ENCODE results near the gene CDR2. TPM values are rescaled to one million over a fixed set of nuclear protein-coding genes. Genes with fewer than 3 reads are reported as not detected.

The CDR2 gene
- polyA plus RNA-seq, 4 donors, result 14.2 to 50.3 (median 45.4) TPM

- Histone ChIP-seq H3K4me1 (ENCODE audit: control insufficient read depth in 3 of 3, insufficient read depth in 2 of 3, low read depth in 1 of 3, low read length in 2 of 3) (no peaks in the 10 kb centered on the region), H3K9me3 (ENCODE audit: control insufficient read depth in 2 of 2, insufficient read depth in 1 of 2, low read depth in 1 of 2, low read length in 1 of 2) (peaks cover 0 to 24% of the 10 kb centered on the region in 2 donors), H3K4me3 (ENCODE audit: low read depth in 1 of 3, low read length in 3 of 3) (no peak overlapping the region), H3K36me3 (ENCODE audit: control insufficient read depth in 3 of 3, insufficient read depth in 2 of 3, low read depth in 1 of 3, low read length in 3 of 3) (peaks cover 7 to 18% (median 8%) of the 10 kb centered on the region in 3 donors), H3K27me3 (ENCODE audit: control insufficient read depth in 3 of 3, insufficient read depth in 3 of 3, low read length in 3 of 3) (no peaks in the 10 kb centered on the region), H3K27ac (ENCODE audit: low read depth in 1 of 3, low read length in 2 of 3) (no peak overlapping the region)
- FAIRE-seq (no peak), DNase-seq (no peak)
- 95 to 96% (median 96%) methylated on average over 2 of the region's 2 CpGs for WGBS, 3 donors
These were observed 32.3 kb downstream of the CDR2 start for GRCh38 chr16:22342082-22342481.

- no peak for FAIRE-seq
- no peaks in the 10 kb centered on the region for H3K27me3 ChIP-seq (ENCODE audit: control insufficient read depth in 3 of 3, insufficient read depth in 3 of 3, low read length in 3 of 3)
These were observed 33.5 kb downstream of the CDR2 start for GRCh38 chr16:22340945-22341344.

GRCh38 chr16:22337849-22338635 is 36.4 kb downstream of the CDR2 start:
- Histone ChIP-seq H3K36me3 (ENCODE audit: control insufficient read depth in 3 of 3, insufficient read depth in 2 of 3, low read depth in 1 of 3, low read length in 3 of 3) (peaks cover 5 to 19% (median 10%) of the 10 kb centered on the region in 3 donors), H3K27me3 (ENCODE audit: control insufficient read depth in 3 of 3, insufficient read depth in 3 of 3, low read length in 3 of 3) (no peaks in the 10 kb centered on the region), H3K9me3 (ENCODE audit: control insufficient read depth in 2 of 2, insufficient read depth in 1 of 2, low read depth in 1 of 2, low read length in 1 of 2) (peaks cover 0 to 37% of the 10 kb centered on the region in 2 donors), H3K27ac (ENCODE audit: low read depth in 1 of 3, low read length in 2 of 3) (no peak overlapping the region), H3K4me3 (ENCODE audit: low read depth in 1 of 3, low read length in 3 of 3) (no peak overlapping the region), H3K4me1 (ENCODE audit: control insufficient read depth in 3 of 3, insufficient read depth in 2 of 3, low read depth in 1 of 3, low read length in 2 of 3) (no peaks in the 10 kb centered on the region)
- DNase-seq (no peak), FAIRE-seq (no peak)
- 94 to 96% (median 96%) methylated on average over 4 of the region's 4 CpGs for WGBS, 3 donors

More at GRCh38 chr16:22340945-22341344, 33.5 kb downstream of the CDR2 start:
- Histone ChIP-seq H3K4me3 (ENCODE audit: low read depth in 1 of 3, low read length in 3 of 3) (no peak overlapping the region), H3K36me3 (ENCODE audit: control insufficient read depth in 3 of 3, insufficient read depth in 2 of 3, low read depth in 1 of 3, low read length in 3 of 3) (peaks cover under 1 to 16% (median 4%) of the 10 kb centered on the region in 3 donors), H3K9me3 (ENCODE audit: control insufficient read depth in 2 of 2, insufficient read depth in 1 of 2, low read depth in 1 of 2, low read length in 1 of 2) (peaks cover 0 to 30% of the 10 kb centered on the region in 2 donors), H3K4me1 (ENCODE audit: control insufficient read depth in 3 of 3, insufficient read depth in 2 of 3, low read depth in 1 of 3, low read length in 2 of 3) (no peaks in the 10 kb centered on the region), H3K27ac (ENCODE audit: low read depth in 1 of 3, low read length in 2 of 3) (no peak overlapping the region)
- DNase-seq, result no peak

DNA sequence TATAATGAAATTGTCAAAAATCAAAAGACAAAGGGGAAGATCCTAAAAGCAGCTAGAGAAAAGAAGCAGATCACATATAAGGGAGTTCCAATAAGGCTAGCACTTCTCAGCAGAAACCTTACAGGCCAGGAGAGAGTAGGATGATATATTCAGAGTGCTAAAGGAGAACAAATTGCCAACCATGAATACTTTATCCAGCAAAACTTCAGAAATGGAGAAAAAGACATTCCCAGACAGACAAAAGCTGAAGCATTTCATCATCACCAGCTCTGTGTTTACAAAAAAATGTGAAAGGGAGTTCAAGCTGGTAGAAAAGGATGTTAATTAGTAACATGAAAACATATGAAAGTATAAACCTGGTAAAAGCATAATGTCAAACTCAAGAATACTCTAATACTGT is 37.4 kb downstream of the CDR2 start:
- peaks cover 6 to 19% (median 13%) of the 10 kb centered on the region in 3 donors for H3K36me3 ChIP-seq (ENCODE audit: control insufficient read depth in 3 of 3, insufficient read depth in 2 of 3, low read depth in 1 of 3, low read length in 3 of 3)

DNA sequence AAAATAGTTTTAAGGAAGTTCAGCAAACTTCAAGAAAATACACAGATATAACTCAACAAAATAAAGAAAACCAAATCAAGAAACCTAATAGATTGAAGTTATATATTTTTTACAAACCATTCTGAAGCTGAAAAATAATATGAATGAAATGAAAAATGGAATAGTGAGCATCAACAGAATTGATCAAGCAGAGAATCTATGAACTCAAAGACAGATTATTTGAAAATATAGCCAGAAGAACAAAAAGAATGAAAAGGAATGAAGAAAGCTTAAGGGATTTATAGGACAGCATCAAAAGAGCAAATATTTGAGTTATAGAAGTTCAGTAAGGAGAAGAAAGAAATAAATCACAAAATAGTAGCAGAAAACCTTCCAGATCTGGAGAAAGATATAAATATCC is 37.8 kb downstream of the CDR2 start:
- no peak for DNase-seq
- Histone ChIP-seq H3K27ac (ENCODE audit: low read depth in 1 of 3, low read length in 2 of 3) (no peak overlapping the region), H3K4me1 (ENCODE audit: control insufficient read depth in 3 of 3, insufficient read depth in 2 of 3, low read depth in 1 of 3, low read length in 2 of 3) (no peaks in the 10 kb centered on the region), H3K36me3 (ENCODE audit: control insufficient read depth in 3 of 3, insufficient read depth in 2 of 3, low read depth in 1 of 3, low read length in 3 of 3) (peaks cover 6 to 19% (median 17%) of the 10 kb centered on the region in 3 donors), H3K9me3 (ENCODE audit: control insufficient read depth in 2 of 2, insufficient read depth in 1 of 2, low read depth in 1 of 2, low read length in 1 of 2) (peaks cover 0 to 34% of the 10 kb centered on the region in 2 donors), H3K27me3 (ENCODE audit: control insufficient read depth in 3 of 3, insufficient read depth in 3 of 3, low read length in 3 of 3) (no peaks in the 10 kb centered on the region), H3K4me3 (ENCODE audit: low read depth in 1 of 3, low read length in 3 of 3) (no peak overlapping the region)
- FAIRE-seq, result no peak

More for the DNA sequence above, 37.4 kb downstream of the CDR2 start:
- DNase-seq (no peak), FAIRE-seq (no peak)
- Histone ChIP-seq H3K4me1 (ENCODE audit: control insufficient read depth in 3 of 3, insufficient read depth in 2 of 3, low read depth in 1 of 3, low read length in 2 of 3) (no peaks in the 10 kb centered on the region), H3K27ac (ENCODE audit: low read depth in 1 of 3, low read length in 2 of 3) (no peak overlapping the region), H3K9me3 (ENCODE audit: control insufficient read depth in 2 of 2, insufficient read depth in 1 of 2, low read depth in 1 of 2, low read length in 1 of 2) (peaks cover 0 to 37% of the 10 kb centered on the region in 2 donors), H3K4me3 (ENCODE audit: low read depth in 1 of 3, low read length in 3 of 3) (no peak overlapping the region), H3K27me3 (ENCODE audit: control insufficient read depth in 3 of 3, insufficient read depth in 3 of 3, low read length in 3 of 3) (no peaks in the 10 kb centered on the region)

DNA sequence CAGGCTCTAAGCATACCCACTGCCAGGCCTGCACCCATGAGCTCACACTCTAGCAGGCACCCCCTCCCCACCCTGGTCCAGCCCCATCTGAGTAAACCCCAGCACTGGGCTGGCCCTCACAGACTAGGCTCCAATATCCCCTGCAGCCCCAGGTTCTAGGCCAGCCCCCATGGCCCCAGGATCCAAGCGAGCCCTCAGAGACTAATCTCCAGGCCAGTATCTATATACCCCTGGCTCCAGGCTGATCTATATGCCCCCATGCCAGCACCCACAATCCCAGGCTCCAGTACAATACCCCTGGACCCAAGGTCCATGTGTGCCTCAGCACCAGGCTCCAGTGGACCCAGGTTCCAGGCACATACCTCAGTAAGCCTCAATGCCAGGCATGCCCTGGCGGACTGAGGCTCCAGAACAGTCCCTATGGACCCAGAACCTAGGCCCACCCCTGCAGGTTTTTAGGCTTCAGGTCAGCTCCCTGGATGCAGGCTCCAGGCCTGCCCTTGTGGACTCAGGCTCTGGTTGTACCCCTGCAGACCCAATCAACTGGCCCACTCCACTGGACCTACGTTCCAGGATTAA is 38.7 kb downstream of the CDR2 start:
- H3K36me3 ChIP-seq (ENCODE audit: control insufficient read depth in 3 of 3, insufficient read depth in 2 of 3, low read depth in 1 of 3, low read length in 3 of 3), result peaks cover 8 to 19% (median 17%) of the 10 kb centered on the region in 3 donors

DNA sequence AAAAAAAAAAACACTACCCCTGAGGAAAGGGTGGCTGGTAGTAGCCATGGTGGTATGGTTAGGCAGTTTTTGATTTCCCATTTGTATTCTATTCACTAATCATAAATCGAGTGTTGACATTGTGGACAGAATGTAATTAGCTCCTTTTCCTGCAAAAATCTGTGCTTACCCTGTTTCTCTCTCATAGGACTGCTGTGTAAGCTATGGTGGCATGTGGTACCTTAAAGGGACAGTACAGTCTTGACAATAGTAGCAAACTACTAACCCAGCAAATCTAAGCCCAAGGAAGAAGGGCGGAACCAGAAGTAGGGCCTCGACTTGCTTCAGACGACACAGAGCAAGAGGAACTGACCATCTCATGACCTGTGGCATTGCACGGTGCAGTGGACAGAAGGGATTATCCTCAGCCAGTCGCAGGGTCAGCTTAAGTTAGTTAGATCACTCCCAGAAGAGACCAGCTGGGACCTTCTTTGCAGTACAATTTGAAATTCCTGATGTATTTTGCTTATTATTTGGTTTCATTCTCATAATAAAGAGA is 40.9 kb downstream of the CDR2 start:
- Histone ChIP-seq H3K27ac (ENCODE audit: low read depth in 1 of 3, low read length in 2 of 3) (no peak overlapping the region), H3K36me3 (ENCODE audit: control insufficient read depth in 3 of 3, insufficient read depth in 2 of 3, low read depth in 1 of 3, low read length in 3 of 3) (peaks cover 12 to 29% (median 21%) of the 10 kb centered on the region in 3 donors), H3K9me3 (ENCODE audit: control insufficient read depth in 2 of 2, insufficient read depth in 1 of 2, low read depth in 1 of 2, low read length in 1 of 2) (peaks cover 0 to 14% of the 10 kb centered on the region in 2 donors), H3K4me3 (ENCODE audit: low read depth in 1 of 3, low read length in 3 of 3) (no peak overlapping the region), H3K4me1 (ENCODE audit: control insufficient read depth in 3 of 3, insufficient read depth in 2 of 3, low read depth in 1 of 3, low read length in 2 of 3) (no peaks in the 10 kb centered on the region), H3K27me3 (ENCODE audit: control insufficient read depth in 3 of 3, insufficient read depth in 3 of 3, low read length in 3 of 3) (no peaks in the 10 kb centered on the region)
- no peak for DNase-seq
- WGBS, 3 donors, result 76 to 82% (median 81%) methylated on average over 6 of the region's 6 CpGs
- no peak for FAIRE-seq

More for the DNA sequence above, 38.7 kb downstream of the CDR2 start:
- DNase-seq (no peak), FAIRE-seq (no peak)
- Histone ChIP-seq H3K4me1 (ENCODE audit: control insufficient read depth in 3 of 3, insufficient read depth in 2 of 3, low read depth in 1 of 3, low read length in 2 of 3) (no peaks in the 10 kb centered on the region), H3K9me3 (ENCODE audit: control insufficient read depth in 2 of 2, insufficient read depth in 1 of 2, low read depth in 1 of 2, low read length in 1 of 2) (peaks cover 0 to 29% of the 10 kb centered on the region in 2 donors), H3K27me3 (ENCODE audit: control insufficient read depth in 3 of 3, insufficient read depth in 3 of 3, low read length in 3 of 3) (no peaks in the 10 kb centered on the region), H3K27ac (ENCODE audit: low read depth in 1 of 3, low read length in 2 of 3) (no peak overlapping the region), H3K4me3 (ENCODE audit: low read depth in 1 of 3, low read length in 3 of 3) (no peak overlapping the region)
- WGBS, 3 donors, result 95 to 100% (median 100%) methylated on average over 3 of the region's 3 CpGs

DNA sequence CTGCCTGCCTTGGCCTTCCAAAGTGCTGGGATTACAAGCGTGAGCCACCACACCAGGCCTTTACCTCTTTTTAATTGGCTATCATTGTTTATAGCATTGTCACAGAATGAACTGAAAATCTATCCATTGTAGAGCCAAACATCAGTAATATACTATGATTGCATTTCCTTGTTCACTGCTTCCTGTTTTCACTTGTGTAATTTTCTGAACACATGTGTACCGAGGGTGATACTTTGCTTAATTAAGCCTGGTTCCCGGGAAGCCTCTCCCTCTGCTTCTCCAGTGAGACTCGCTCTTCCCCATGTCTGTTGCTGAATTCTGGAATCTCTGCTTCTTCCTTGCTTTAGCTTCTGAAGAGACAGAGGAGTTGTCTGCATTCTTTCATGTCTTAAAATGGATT is 44.1 kb downstream of the CDR2 start:
- Histone ChIP-seq H3K9me3 (ENCODE audit: control insufficient read depth in 2 of 2, insufficient read depth in 1 of 2, low read depth in 1 of 2, low read length in 1 of 2) (peaks cover 0 to under 1% of the 10 kb centered on the region in 2 donors), H3K27me3 (ENCODE audit: control insufficient read depth in 3 of 3, insufficient read depth in 3 of 3, low read length in 3 of 3) (no peaks in the 10 kb centered on the region), H3K4me3 (ENCODE audit: low read depth in 1 of 3, low read length in 3 of 3) (no peak overlapping the region), H3K4me1 (ENCODE audit: control insufficient read depth in 3 of 3, insufficient read depth in 2 of 3, low read depth in 1 of 3, low read length in 2 of 3) (no peaks in the 10 kb centered on the region), H3K36me3 (ENCODE audit: control insufficient read depth in 3 of 3, insufficient read depth in 2 of 3, low read depth in 1 of 3, low read length in 3 of 3) (peaks cover 27 to 50% (median 30%) of the 10 kb centered on the region in 3 donors), H3K27ac (ENCODE audit: low read depth in 1 of 3, low read length in 2 of 3) (no peak overlapping the region)
- WGBS, 3 donors, result 59 to 63% (median 62%) methylated on average over 4 of the region's 4 CpGs
- DNase-seq (no peak), FAIRE-seq (no peak)
